IPS DF 4.7 (cell line): Measurements from ENCODE around the gene SFRP2.

Source experiments
- DNase-seq: peaks from one replicate; pipeline ENCODE4 v3.0.0-alpha.2; 2013; ENCODE audit warnings: low spot score; ENCODE audit errors: extremely low read depth

Gene SFRP2

GRCh38 chr4:153798420-153798819, 9.5 kb upstream of the SFRP2 start:
- no peak for DNase-seq

- DNase-seq, result no peak
Observed at GRCh38 chr4:153794006-153794405, 5.1 kb upstream of the SFRP2 start.

- no peak for DNase-seq
Observed at GRCh38 chr4:153792618-153793247, 3.9 kb upstream of the SFRP2 start.

- DNase-seq, result no peak
Observed at GRCh38 chr4:153791746-153792617, 3.1 kb upstream of the SFRP2 start.

- DNase-seq, result no peak
Observed at GRCh38 chr4:153790962-153791551, 2.2 kb upstream of the SFRP2 start.

GRCh38 chr4:153790500-153790865, 1.6 kb upstream of the SFRP2 start:
- no peak for DNase-seq

- peak; percentile 95 for DNase-seq
Observed at GRCh38 chr4:153789741-153790499, 1.0 kb upstream of the SFRP2 start.

- DNase-seq, result no peak
Observed at GRCh38 chr4:153788051-153788412, 851 bp downstream of the SFRP2 start.

GRCh38 chr4:153787575-153787974, 1.3 kb downstream of the SFRP2 start:
- DNase-seq, result no peak

- no peak for DNase-seq
Observed at GRCh38 chr4:153787061-153787560, 1.8 kb downstream of the SFRP2 start.

GRCh38 chr4:153785910-153786721, 2.8 kb downstream of the SFRP2 start:
- DNase-seq, result no peak

GRCh38 chr4:153784166-153784699, 4.7 kb downstream of the SFRP2 start:
- DNase-seq, result no peak

GRCh38 chr4:153782581-153782980, 6.3 kb downstream of the SFRP2 start:
- DNase-seq, result no peak

GRCh38 chr4:153781717-153782416, 7.0 kb downstream of the SFRP2 start:
- no peak for DNase-seq

- DNase-seq, result no peak
Observed at GRCh38 chr4:153781280-153781679, 7.6 kb downstream of the SFRP2 start.

GRCh38 chr4:153780876-153781275, 8.0 kb downstream of the SFRP2 start:
- DNase-seq, result no peak

- DNase-seq, result no peak
Observed at GRCh38 chr4:153780221-153780620, 8.7 kb downstream of the SFRP2 start.

GRCh38 chr4:153778383-153778782, 10.5 kb downstream of the SFRP2 start:
- no peak for DNase-seq

GRCh38 chr4:153777421-153777820, 11.5 kb downstream of the SFRP2 start:
- DNase-seq, result no peak

- no peak for DNase-seq
Observed at GRCh38 chr4:153776601-153777000, 12.3 kb downstream of the SFRP2 start.
